ENCODE results near the gene MAP7D3. TPM values are rescaled to one million over a fixed set of nuclear protein-coding genes. Genes with fewer than 3 reads are reported as not detected.

MAP7D3 gene
- polyA plus RNA-seq, 3 donors, result 1.8 to 3.4 (median 2.9) TPM

DNA sequence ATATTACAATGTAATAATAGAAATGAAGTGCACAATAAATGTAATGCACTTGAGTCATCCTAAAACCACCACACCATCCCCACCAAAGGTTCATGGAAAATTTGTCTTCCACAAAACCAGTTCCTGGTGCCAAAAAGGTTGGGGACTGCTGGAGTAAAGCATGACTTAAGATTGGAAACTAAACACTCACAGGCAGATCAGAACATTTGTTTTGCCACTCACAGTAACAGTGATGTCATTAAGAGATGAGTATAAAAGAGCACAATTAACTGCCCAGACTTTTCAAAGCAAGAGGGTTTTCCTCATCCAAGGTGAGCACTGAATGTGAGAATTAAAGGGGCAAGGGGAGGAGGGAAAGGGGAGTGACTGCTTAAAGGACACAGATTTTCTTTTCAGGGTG, 35.6 kb downstream of the MAP7D3 start:
- H3K27ac ChIP-seq (ENCODE audit: low read depth in 1 of 2, low read length in 2 of 2), result no peak overlapping the region
- H3K9me3 Mint-ChIP-seq, result peaks cover 0 to 3% (median 0%) of the 10 kb centered on the region in 7 donors
- intact Hi-C loops (cut with micrococcal nuclease), result no loop called here
- H3K4me2 ChIP-seq (replicated peaks; ENCODE audit: extremely low read depth, low read length, poor library complexity, severe bottlenecking), result no peak overlapping the region
- H3K27me3 Mint-ChIP-seq (ENCODE audit: low read depth in 3 of 3), result peaks cover 0 to 6% (median 1%) of the 10 kb centered on the region in 3 donors
- H3K4me3 ChIP-seq (replicated peaks in 1 of 3; ENCODE audit: low read depth in 2 of 3, low read length in 3 of 3), result no peak overlapping the region
- no peaks in the 10 kb centered on the region for H3K79me2 ChIP-seq (ENCODE audit: insufficient read depth, low read length)
- H3K4me1 ChIP-seq (ENCODE audit: control insufficient read depth in 1 of 2, insufficient read depth in 2 of 2, low read length in 2 of 2), result peaks cover 0 to 6% of the 10 kb centered on the region in 2 donors
- no peak for DNase-seq
- no peak overlapping the region for H2AFZ ChIP-seq (ENCODE audit: insufficient read depth, low read depth, low read length, poor library complexity, severe bottlenecking)
- peaks cover 2% of the 10 kb centered on the region for H3K4me1 Mint-ChIP-seq
- no peaks in the 10 kb centered on the region for H3K27me3 ChIP-seq (ENCODE audit: control insufficient read depth in 2 of 2, insufficient read depth in 2 of 2, low read length in 2 of 2)
- no peaks in the 10 kb centered on the region for H3K9me3 ChIP-seq (replicated peaks in 1 of 2; ENCODE audit: control insufficient read depth in 1 of 2, insufficient read depth in 1 of 2, low read length in 2 of 2)
- no peak overlapping the region for H3K9ac ChIP-seq (ENCODE audit: insufficient read depth, low read length, poor library complexity, severe bottlenecking)
- H3K4me3 Mint-ChIP-seq, result no peak overlapping the region
- no peak overlapping the region for H3K27ac Mint-ChIP-seq
- TF ChIP-seq, protein P1, sequence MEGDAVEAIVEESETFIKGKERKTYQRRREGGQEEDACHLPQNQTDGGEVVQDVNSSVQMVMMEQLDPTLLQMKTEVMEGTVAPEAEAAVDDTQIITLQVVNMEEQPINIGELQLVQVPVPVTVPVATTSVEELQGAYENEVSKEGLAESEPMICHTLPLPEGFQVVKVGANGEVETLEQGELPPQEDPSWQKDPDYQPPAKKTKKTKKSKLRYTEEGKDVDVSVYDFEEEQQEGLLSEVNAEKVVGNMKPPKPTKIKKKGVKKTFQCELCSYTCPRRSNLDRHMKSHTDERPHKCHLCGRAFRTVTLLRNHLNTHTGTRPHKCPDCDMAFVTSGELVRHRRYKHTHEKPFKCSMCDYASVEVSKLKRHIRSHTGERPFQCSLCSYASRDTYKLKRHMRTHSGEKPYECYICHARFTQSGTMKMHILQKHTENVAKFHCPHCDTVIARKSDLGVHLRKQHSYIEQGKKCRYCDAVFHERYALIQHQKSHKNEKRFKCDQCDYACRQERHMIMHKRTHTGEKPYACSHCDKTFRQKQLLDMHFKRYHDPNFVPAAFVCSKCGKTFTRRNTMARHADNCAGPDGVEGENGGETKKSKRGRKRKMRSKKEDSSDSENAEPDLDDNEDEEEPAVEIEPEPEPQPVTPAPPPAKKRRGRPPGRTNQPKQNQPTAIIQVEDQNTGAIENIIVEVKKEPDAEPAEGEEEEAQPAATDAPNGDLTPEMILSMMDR (IDR thresholded peaks at IDR 0.05), result no peak
- H3K36me3 ChIP-seq (replicated peaks in 1 of 2; ENCODE audit: control insufficient read depth in 1 of 2, insufficient read depth in 2 of 2, low read length in 2 of 2), result peaks cover 21 to 34% of the 10 kb centered on the region in 2 donors
- no peaks in the 10 kb centered on the region for H4K20me1 ChIP-seq (ENCODE audit: insufficient read depth, low read length)
- peaks cover 24 to 28% of the 10 kb centered on the region in 2 donors for H3K36me3 Mint-ChIP-seq

DNA sequence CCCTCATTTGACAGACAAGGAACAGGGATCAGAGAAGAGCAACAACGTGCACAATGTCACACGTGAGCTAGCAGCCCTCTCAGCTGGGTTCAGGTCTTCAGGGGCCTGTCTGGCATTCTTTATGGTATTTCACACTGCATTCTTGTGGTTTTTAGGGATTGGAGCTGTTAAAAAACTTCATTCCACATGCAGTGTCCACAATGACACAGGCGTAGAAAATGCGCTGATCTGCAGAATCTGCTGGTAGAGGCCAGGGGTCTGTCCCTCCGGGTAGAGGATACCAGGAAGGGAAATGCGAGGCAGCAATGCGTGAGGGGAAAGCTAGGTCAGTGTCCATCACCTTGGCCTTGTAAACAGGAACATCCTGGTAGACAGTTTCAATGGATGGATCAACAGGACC, 36.6 kb downstream of the MAP7D3 start:
- Histone ChIP-seq H3K27me3 (ENCODE audit: control insufficient read depth in 2 of 2, insufficient read depth in 2 of 2, low read length in 2 of 2) (no peaks in the 10 kb centered on the region), H3K9me3 (replicated peaks in 1 of 2; ENCODE audit: control insufficient read depth in 1 of 2, insufficient read depth in 1 of 2, low read length in 2 of 2) (no peaks in the 10 kb centered on the region), H3K79me2 (ENCODE audit: insufficient read depth, low read length) (no peaks in the 10 kb centered on the region), H3K9ac (ENCODE audit: insufficient read depth, low read length, poor library complexity, severe bottlenecking) (no peak overlapping the region), H3K27ac (ENCODE audit: low read depth in 1 of 2, low read length in 2 of 2) (no peak overlapping the region), H3K4me1 (ENCODE audit: control insufficient read depth in 1 of 2, insufficient read depth in 2 of 2, low read length in 2 of 2) (peaks cover 9 to 14% of the 10 kb centered on the region in 2 donors), H3K36me3 (replicated peaks in 1 of 2; ENCODE audit: control insufficient read depth in 1 of 2, insufficient read depth in 2 of 2, low read length in 2 of 2) (peaks cover 13 to 24% of the 10 kb centered on the region in 2 donors), H3K4me2 (replicated peaks; ENCODE audit: extremely low read depth, low read length, poor library complexity, severe bottlenecking) (no peak overlapping the region), H4K20me1 (ENCODE audit: insufficient read depth, low read length) (no peaks in the 10 kb centered on the region), H3K4me3 (replicated peaks in 1 of 3; ENCODE audit: low read depth in 2 of 3, low read length in 3 of 3) (no peak overlapping the region), H2AFZ (ENCODE audit: insufficient read depth, low read depth, low read length, poor library complexity, severe bottlenecking) (no peak overlapping the region)
- WGBS (ENCODE audit: insufficient coverage), result 96% methylated on average over 3 of the region's 7 CpGs
- no peak overlapping the region for H3K4me3 Mint-ChIP-seq
- intact Hi-C loops (cut with micrococcal nuclease), result no loop called here
- no peak for DNase-seq
- peaks cover 19 to 24% of the 10 kb centered on the region in 2 donors for H3K36me3 Mint-ChIP-seq
- peak overlapping the region in 1 of 7 donors; percentile 8 for H3K27ac Mint-ChIP-seq
- peaks cover 0 to 12% (median 1%) of the 10 kb centered on the region in 3 donors for H3K27me3 Mint-ChIP-seq (ENCODE audit: low read depth in 3 of 3)
- TF ChIP-seq, protein P1 (IDR thresholded peaks at IDR 0.05), result no peak
- H3K4me1 Mint-ChIP-seq, result peaks cover 12% of the 10 kb centered on the region
- H3K9me3 Mint-ChIP-seq, result peaks cover 0 to 3% (median 0%) of the 10 kb centered on the region in 7 donors
